AG08396 (cell line): Measurements from ENCODE around the gene GRIN2C.

Source experiments
- DNase-seq: peaks from one replicate; pipeline ENCODE4 v3.0.0; 2012; ENCODE audit warnings: low spot score, mixed read lengths

GRIN2C gene

DNA sequence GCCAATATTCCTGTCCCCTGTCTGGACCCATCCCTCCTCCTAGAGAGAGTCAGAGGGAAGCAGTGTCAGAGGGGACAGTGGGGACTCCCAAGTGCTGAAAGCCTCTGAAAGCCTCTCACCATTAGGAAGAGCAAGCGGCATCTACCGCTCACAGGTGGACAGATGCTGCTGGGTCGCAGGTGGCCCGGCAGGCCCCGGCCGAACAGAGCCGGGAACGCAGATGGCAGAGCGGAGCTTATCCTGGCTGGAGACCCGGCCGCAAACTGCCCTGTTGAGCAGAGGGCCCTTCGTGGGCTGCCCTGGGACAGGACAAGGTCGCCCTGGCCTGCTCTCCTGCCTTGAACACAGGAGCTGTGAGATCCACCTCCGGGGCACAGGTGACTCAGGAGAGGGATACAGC lies 60.6 kb downstream of the GRIN2C start:
- DNase-seq = no peak

DNA sequence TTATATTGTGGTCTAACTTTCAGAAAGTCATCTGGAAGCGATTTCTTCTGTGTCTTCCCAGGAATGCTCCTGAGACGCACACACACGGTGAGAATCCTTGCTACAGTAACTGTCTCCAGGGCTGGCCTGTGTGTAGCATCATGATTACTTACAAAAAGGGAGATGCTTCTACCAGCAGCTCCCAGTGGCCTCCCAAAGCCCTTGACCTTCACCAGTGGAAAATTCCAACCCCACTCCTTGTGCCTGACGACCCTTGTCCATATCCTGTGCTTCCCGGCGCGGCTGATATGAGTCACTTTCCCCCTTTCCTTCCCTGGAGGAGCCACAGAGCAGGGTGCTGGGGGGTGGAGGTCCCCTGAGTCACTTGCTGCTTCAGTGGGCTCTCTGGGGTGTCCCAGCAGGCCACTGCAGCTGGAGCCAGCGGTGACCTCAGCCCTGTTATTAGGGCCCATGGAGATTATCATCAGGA lies 61.4 kb downstream of the GRIN2C start:
- no peak for DNase-seq

DNA sequence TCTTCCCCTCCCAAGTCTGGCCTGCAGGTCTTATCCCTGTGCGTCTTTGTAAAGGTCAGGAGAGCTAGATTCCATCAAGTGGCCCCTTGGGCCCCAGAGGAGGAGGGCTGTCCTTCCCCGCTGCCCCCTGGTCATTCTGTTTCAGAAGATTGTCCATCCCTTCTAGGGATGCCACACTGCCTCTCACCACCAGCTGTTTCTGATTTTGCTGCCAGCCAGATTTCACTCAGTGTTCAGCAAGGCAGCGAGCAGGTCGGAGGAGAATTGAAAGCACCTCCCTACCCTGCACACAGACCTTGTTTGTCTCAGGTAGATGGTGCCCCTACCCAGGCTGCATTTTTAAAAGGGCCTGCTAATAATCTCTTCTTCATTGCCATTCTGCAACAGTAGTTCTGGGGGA lies 61.9 kb downstream of the GRIN2C start:
- DNase-seq = no peak

DNA sequence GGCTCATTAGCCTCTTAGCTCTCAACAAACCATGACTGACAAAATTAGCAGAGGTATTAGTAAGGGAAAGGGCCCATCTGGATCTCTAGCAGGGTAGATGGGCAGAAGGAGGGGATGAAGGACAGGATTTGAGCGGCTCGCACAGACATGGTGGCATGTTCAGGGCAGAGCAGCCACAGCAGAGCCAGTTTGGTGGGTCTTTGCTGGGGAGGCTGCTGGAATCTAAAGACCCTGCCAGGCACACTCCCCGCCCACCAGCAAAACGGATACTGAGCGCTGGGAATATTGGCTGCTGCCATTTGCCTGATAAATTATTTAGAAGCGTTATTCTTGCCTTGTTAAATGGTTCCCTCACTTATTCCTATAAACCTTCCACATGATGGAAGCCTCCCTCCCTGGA lies 62.8 kb downstream of the GRIN2C start:
- no peak for DNase-seq

DNA sequence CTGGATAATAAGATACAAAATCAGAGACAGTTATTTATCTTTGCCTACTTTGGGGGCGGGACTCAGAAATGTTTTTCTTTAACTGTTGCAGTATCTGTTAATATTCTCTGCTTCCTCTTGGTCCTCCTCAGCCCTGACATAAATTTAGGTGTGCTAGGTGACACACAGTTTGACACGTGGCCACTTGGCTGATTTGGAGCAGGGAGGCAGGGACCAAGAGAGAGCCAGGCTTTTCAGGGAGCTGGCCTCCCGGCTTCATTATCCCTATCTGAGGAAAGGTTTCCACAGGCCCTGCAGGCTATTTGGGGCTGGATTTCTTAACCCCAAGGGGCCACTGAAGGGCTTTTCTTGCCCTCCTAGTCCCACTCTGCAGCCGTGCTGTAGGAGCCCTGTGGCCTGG lies 63.5 kb downstream of the GRIN2C start:
- DNase-seq = no peak

DNA sequence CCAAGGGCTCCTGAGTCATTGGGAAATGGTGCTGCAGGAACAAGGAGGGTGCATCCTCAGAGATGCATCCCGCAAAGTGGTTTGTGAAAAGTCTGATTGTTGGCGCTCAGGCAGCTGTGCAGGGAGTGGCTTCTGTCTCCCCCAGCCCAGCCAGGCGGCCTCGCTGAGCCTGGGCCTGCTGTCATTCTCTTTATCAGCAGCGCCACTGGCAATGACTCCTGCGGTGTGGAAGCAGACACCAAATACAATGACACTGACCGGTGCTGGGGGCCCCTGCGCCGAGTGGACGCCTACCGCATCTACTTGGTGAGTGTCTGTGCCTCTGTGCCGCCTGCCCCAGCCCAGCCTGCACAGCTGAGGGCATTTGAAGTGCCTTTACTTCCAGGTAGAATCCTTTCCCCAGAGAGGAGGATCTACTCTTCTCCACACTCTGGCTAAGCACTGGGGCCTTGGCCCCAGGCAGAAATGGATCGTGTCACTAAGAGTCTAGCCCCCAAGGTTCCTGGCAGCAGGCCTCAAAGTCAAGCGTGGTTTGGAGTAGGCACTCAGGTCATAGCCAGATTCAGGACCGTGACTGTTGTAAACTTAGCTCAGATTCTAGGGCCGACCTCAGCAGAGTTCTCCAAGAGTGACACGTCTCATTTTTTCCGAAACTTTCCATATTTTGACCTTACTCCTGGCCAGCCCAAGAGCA lies 64.2 kb downstream of the GRIN2C start:
- no peak for DNase-seq

DNA sequence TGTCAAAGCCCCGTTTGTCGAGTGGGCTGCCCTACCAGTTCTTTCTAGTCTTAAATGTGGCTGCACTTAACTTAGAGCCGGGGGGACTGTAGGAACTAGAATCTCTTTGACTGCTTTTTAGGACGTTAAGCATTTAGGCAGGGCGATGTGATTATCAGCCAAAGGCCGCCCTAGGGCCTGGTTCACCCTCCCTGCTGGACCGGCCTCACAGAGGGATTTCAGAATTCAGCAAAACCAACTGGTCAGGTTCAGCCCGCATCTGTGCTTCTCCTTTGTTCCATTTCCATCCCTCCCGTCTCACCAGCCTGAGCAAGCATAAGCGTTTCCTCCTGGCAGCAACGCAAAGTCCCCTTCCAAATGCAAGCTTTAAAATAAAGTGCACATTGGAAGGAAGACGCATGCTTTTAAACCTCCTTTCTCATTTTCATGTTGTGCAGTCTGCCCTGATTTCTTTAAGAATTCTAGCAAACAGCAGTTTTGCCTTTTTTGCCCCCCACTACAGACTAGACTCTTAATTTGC lies 67.0 kb downstream of the GRIN2C start:
- no peak for DNase-seq
